COLO668 (cell line): Measurements from ENCODE around the gene RPSA.
"Not testable (repeated sequence)": the region's sequence is repeated elsewhere in the genome, so short reads cannot be mapped to it uniquely, and the experiment has no call there.

Experiments used
- DNase-seq: peaks from one replicate; lab custom pipeline; 2025; ENCODE audit not compliant: unreplicated experiment; lab: John Stamatoyannopoulos, UW

The RPSA gene

GRCh38 chr3:39406368-39407258 is at the start of gene RPSA:
RPSA (plus strand) TSS chr3:39406720; CDS start chr3:39407654, 934 bp downstream.
- peak; percentile 91 for DNase-seq

GRCh38 chr3:39358333-39358732 is 48.2 kb upstream of the RPSA start:
- no peak for DNase-seq

- DNase-seq: no peak
These were observed 45.1 kb upstream of the RPSA start for GRCh38 chr3:39361252-39361927.

DNA sequence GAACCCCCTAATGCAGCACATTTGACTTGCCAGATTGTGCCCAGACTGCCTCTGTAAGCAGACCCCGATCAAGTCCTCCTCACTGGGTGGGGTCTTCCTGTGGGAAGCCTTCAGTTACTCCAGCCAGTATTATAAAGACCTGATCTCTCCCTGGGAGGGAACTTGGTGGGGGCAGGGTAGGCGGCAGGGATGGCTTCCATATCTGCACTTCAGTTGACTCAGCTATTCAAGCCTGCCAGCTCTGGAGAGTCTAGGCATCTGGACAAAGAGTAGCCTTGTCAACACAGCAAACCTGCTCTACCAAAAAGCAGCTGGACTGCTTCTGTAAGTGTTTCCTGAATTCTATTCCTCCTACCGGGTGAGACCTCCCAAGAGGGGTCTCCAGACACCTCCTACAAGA is 44.3 kb upstream of the RPSA start:
- no peak for DNase-seq

- DNase-seq: no peak
These were observed 43.7 kb upstream of the RPSA start for GRCh38 chr3:39362812-39363211.

DNA sequence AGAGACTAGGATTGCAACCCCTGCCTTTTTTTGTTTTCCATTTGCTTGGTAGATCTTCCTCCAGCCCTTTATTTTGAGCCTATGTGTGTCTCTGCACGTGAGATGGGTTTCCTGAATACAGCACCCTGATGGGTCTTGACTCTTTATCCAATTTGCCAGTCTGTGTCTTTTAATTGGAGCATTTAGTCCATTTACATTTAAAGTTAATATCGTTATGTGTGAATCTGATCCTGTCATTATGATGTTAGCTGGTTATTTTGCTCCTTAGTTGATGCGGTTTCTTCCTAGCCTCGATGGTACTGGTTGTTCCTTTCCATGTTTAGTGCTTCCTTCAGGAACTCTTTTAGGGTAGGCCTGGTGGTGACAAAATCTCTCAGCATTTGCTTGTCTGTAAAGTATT is 36.1 kb upstream of the RPSA start:
- not testable (repeated sequence) for DNase-seq

- DNase-seq: no peak
These were observed 33.7 kb upstream of the RPSA start for GRCh38 chr3:39372833-39373232.

DNA sequence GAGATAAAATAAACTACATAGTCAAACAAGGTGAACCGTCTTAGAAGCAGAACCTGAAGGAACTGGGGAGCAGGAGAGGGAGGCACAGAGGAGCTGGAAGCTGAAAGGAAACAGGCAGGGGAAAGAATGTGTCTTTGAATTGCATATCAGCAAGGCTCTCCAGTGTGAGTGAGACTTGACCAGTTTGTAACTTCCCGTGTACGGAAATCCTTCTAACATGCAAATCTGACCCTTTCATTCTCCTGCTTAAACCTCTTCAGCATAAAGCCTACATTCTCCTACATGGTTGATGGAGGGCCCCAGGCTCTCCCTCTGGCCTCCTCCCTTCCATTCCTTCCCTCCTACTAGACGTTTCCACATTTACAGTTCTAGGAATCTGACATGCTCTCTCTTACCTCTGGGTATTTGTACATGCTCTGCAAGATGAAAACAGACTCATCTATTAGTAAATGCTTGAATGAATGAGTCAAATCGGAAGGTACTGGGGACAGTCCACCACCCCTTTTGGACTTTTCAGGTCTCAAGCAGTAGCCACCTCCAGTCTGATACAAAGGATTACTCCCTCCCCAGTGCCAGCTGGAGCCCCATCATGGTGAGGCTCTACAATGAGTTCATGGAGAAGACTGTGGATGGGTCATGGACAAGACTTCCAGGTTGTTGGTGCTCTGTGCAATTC is 29.4 kb upstream of the RPSA start:
- no peak for DNase-seq

DNA sequence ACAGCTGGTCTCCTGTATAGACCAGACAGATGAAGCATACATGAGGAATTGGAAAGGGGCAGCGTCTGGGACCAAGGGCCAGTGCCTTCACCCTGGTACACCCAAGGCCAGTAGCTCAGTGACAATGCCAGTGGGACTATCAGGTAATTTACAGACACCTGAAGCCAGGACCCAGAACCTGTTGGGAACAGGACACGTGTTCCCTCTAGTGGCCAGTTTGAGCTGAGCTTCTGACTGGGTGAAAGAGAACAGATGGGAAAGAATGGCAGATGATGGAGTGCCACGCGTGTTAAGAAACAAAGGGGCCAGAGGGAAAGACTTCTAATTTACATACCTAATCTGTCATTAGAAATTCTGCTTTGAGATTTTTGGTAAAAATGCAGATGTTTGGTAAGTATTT is 28.4 kb upstream of the RPSA start:
- no peak for DNase-seq

GRCh38 chr3:39378957-39379777 is 27.4 kb upstream of the RPSA start:
- no peak for DNase-seq

DNA sequence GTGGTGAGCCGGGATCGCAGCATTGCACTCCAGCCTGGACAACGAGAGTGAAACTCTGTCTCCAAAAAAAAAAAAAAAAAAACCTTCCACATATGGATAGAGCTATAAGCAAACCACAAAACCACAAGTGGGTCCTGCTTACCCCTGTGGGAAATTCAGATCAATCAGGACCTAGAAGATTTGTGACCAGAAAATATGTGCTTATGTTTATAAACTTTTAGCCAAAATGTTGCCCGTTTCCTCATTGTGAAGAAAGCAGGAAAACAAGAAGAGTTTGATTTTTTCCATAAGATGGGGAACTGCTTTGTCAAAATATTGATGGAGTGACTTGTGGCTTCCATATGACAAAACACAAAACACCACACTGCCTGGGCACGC is 26.8 kb upstream of the RPSA start:
- no peak for DNase-seq

DNA sequence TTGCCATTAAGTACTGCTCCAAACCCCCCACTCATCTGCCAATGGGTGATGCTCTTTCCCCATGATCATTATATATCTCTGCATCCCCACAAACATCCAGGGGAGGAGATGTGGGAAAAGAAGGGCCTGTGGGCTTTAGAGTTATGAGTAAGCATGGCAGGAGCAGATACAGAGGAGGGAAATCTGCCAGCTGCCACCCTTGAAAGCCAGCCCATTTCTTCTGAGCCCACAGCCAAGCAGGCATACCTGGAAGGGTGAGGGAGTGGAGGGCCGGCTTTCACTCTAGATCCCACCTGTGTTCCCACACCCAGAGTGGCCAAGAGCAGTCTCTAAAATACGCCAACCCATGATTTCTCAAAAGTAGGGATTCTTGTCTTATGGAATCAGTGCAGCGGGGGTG is 25.1 kb upstream of the RPSA start:
- no peak for DNase-seq

DNA sequence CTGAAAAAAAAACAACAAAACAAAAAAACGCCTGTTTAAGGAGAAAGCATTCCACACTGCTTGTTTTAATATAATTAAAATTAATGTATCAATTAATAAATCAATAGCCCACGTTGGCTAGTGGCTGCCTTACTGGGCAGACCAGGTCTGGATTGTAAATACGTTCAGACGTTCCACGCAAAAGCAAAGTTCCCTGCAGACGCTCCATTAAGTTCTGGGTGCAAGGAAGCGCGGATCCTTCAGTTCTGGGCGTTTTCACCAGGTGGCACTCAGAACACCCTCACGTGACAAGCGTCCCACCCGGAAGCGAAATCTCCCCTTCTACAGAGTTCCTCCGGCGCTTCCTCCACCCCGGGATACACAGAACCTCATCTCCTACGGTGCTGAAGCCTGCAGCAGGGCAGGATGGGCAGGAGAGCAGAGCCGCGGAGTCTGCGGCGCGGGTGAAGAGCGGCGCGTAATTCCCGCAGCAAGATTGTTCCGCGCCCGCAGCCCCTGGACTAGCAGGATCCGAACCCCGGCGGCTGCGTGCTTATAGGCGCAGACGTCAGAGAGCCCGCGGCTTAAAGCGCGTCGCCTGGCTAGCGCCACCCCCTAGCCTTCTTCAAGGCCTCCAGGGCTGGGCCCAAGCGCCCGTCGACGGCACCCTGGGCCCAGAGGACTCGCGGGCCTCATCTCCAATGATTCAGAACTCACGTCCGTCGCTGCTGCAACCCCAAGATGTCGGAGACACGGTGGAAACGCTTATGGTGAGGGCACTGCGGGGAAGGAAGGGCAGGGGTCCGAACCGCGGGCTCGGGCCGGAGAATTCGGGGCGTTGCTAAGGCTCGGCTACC is 23.3 kb upstream of the RPSA start, which contains the start of gene SLC25A38:
Gene SLC25A38, plus strand, starts transcription at position 326 of the 836 bp plus-strand sequence. Its CDS starts 355 bp downstream, at position 681.
- DNase-seq: no peak

DNA sequence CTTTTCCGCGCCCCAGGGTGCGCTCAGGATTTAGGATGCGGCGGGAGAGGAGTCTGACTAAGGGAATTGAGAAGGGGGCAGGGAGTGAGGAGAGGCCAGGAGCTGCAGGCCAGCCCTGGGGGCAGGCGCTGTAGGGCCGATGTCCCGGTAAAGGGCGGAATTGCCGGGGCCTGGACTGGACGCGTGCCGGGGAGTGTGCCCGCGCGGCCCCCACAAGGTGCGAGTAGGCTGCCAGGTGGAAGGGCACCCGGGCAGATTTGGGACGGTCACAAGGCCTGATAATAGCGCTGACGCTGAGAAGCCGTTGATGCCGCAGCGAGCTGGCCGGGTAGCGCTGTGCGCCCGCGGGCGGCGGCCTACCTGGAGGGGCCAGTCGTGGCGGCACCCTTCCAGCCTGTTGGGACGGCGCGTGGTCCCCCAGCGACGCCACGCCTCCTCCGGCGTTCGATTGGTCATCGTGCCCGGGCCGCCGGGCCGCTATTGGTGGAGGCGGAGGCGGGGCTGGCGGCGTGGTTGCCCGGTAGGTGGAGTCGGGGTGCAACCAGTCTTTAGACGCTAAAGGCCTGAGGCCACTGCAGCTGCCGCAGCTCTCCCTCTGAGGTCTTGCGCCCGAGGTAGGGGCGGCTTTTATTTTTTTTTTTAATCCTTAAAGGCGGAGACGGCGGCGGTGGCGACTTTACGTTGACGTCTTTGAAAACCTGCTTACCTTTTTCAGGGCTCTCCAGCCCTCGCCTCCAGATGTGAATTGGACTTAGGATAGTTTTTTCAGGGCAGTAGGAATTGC is 22.4 kb upstream of the RPSA start:
- no peak for DNase-seq

GRCh38 chr3:39384665-39385000 is 21.9 kb upstream of the RPSA start:
- DNase-seq: no peak

GRCh38 chr3:39385456-39386090 is 20.9 kb upstream of the RPSA start:
- DNase-seq: no peak

GRCh38 chr3:39386318-39386717 is 20.2 kb upstream of the RPSA start:
- DNase-seq: no peak

GRCh38 chr3:39387411-39387975 is 19.0 kb upstream of the RPSA start:
- DNase-seq: no peak

- DNase-seq: no peak
These were observed 18.4 kb upstream of the RPSA start for GRCh38 chr3:39388153-39388552.
